ENCODE data around the gene EIF1AD.

- TF ChIP-seq POLR2AphosphoS5 (IDR thresholded peaks at IDR 0.05; ENCODE audit: low read depth, low read length) (no peak), REST (IDR thresholded peaks at IDR 0.05; ENCODE audit: insufficient read depth in 1 of 2, low read depth in 2 of 2, low read length in 2 of 2) (no peak), TAF1 (IDR thresholded peaks at IDR 0.05; ENCODE audit: borderline replicate concordance, insufficient read depth, low read length) (no peak), SIN3A (IDR thresholded peaks at IDR 0.05; ENCODE audit: borderline replicate concordance, insufficient read depth, low read length) (no peak), FOXP2 (optimal IDR thresholded peaks at IDR 0.05; ENCODE audit: borderline replicate concordance, extremely low read depth, extremely low read length, insufficient read depth) (no peak)
Observed at GRCh38 chr11:65992056-65992455, 9.9 kb downstream of the EIF1AD start.
